AG10803 (cell line): ENCODE results near the gene ST7.

Experiments
- DNase-seq: peaks from one replicate; pipeline ENCODE4 v3.0.0; 2010; ENCODE audit warnings: low read depth
- H3K4me3 ChIP-seq: 2 replicates; pipeline ENCODE4 v1.5.1; 2011; ENCODE audit warnings: mild to moderate bottlenecking, low read length, control low read depth
- CTCF ChIP-seq: conservative IDR thresholded peaks from 2 replicates; pipeline ENCODE4 v1.5.1; 2011; ENCODE audit warnings: mild to moderate bottlenecking, low read length, control low read depth, inconsistent platforms

The ST7 gene

GRCh38 chr7:117134889-117135552 lies 181.7 kb downstream of the ST7 start:
- H3K4me3 ChIP-seq: no peak overlapping the region
- DNase-seq: peak; percentile 11
- no peak for TF ChIP-seq CTCF

GRCh38 chr7:117135553-117135891 lies 182.2 kb downstream of the ST7 start:
- DNase-seq: no peak
- TF ChIP-seq CTCF: no peak
- H3K4me3 ChIP-seq: no peak overlapping the region

- no peak for TF ChIP-seq CTCF
- no peak overlapping the region for H3K4me3 ChIP-seq
- peak; percentile 20 for DNase-seq
Measured at GRCh38 chr7:117137868-117138267, 184.6 kb downstream of the ST7 start.

GRCh38 chr7:117138495-117138894 lies 185.2 kb downstream of the ST7 start:
- no peak for DNase-seq
- TF ChIP-seq CTCF: no peak
- no peak overlapping the region for H3K4me3 ChIP-seq

GRCh38 chr7:117138981-117139380 lies 185.7 kb downstream of the ST7 start:
- TF ChIP-seq CTCF: no peak
- no peak overlapping the region for H3K4me3 ChIP-seq
- DNase-seq: no peak

GRCh38 chr7:117139397-117139984 lies 186.2 kb downstream of the ST7 start:
- DNase-seq: no peak
- TF ChIP-seq CTCF: no peak
- H3K4me3 ChIP-seq: no peak overlapping the region

- DNase-seq: no peak
- TF ChIP-seq CTCF: no peak
Measured at GRCh38 chr7:117140921-117141320, 187.6 kb downstream of the ST7 start.

More at GRCh38 chr7:117140921-117141320, 187.6 kb downstream of the ST7 start:
- no peak overlapping the region for H3K4me3 ChIP-seq
